GM13977 (cell line): ENCODE measurements around the gene SLC12A9.
A peak's percentile ranks its signal among the peaks of the same experiment; 100 is the strongest.

Experiments used
- DNase-seq: peaks from one replicate; pipeline ENCODE4 v3.0.0; 2012; ENCODE audit warnings: low spot score
- CTCF ChIP-seq: IDR thresholded peaks from 2 replicates; pipeline ENCODE4 v1.5.1; 2012; ENCODE audit warnings: mild to moderate bottlenecking, control low read depth; ENCODE audit not compliant: insufficient read depth; ENCODE audit errors: extremely low read depth, missing control alignments
- in situ Hi-C: fragments of 300-500 bp; cut with MboI; formaldehyde crosslinking; loops from one replicate; pipeline ENCODE4 v1.12.0; 2022; ENCODE audit warnings: low sequenced_read_pairs, low pct_unique_long_range_greater_than_20kb, mixed read lengths, inconsistent platforms; ENCODE audit not compliant: unreplicated experiment

SLC12A9 gene

GRCh38 chr7:100888291-100888987 lies 35.9 kb downstream of the SLC12A9 start:
- in situ Hi-C loops = no loop called here
- peak; percentile 24 for DNase-seq
- TF ChIP-seq CTCF = no peak

GRCh38 chr7:100888988-100889750 lies 36.7 kb downstream of the SLC12A9 start, which contains the start of gene UFSP1:
TSS of gene UFSP1 (minus strand) at chr7:100889715. CDS start at chr7:100889271, 444 bp downstream.
- in situ Hi-C loops = no loop called here
- peak; percentile 50 for DNase-seq
- TF ChIP-seq CTCF = no peak

- TF ChIP-seq CTCF = no peak
- peak; percentile 52 for DNase-seq
- in situ Hi-C loops = loop anchor here (5.0 to 10.0 kb wide), 2 partner anchors 166 to 194 kb away; partner anchors contain the start of gene TRIM56
Observed at GRCh38 chr7:100890653-100891567, 38.4 kb downstream of the SLC12A9 start.

- no peak for TF ChIP-seq CTCF
- no peak for DNase-seq
- in situ Hi-C loops = loop anchor here (5.0 to 10.0 kb wide), 2 partner anchors 166 to 193 kb away; partner anchors contain the start of gene TRIM56
Observed at GRCh38 chr7:100891568-100892247, 39.2 kb downstream of the SLC12A9 start.

GRCh38 chr7:100892364-100893317 lies 40.1 kb downstream of the SLC12A9 start:
- in situ Hi-C loops = loop anchor here (5.0 to 10.0 kb wide), 2 partner anchors 165 to 192 kb away; partner anchors contain the start of gene TRIM56

More at GRCh38 chr7:100892364-100893317, 40.1 kb downstream of the SLC12A9 start:
- no peak for DNase-seq
- no peak for TF ChIP-seq CTCF
